ENCODE measurements around the gene SAG.
"Not testable (repeated sequence)": the region's sequence is repeated elsewhere in the genome, so short reads cannot be mapped to it uniquely, and the experiment has no call there.

SAG gene

DNA sequence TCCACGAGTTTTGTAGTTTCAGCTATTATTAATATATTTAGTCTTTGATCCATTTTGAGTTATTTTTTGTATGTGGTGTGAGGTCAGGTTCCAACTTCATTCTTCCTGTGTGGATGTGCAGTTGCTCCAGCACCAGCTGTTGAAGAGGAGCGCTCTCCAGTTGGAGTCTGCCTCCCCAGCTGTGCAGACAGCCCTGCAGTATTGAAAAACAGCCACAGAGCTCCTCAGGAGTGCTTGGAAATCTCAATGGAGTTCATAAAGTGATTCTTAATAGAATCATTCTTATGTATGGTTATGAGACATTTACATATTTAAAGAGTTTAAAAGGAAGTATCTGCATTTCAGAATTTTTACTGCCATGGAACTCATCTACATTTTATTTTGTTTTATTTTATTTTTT, 64.0 kb downstream of the SAG start:
- TF ChIP-seq, protein P1, sequence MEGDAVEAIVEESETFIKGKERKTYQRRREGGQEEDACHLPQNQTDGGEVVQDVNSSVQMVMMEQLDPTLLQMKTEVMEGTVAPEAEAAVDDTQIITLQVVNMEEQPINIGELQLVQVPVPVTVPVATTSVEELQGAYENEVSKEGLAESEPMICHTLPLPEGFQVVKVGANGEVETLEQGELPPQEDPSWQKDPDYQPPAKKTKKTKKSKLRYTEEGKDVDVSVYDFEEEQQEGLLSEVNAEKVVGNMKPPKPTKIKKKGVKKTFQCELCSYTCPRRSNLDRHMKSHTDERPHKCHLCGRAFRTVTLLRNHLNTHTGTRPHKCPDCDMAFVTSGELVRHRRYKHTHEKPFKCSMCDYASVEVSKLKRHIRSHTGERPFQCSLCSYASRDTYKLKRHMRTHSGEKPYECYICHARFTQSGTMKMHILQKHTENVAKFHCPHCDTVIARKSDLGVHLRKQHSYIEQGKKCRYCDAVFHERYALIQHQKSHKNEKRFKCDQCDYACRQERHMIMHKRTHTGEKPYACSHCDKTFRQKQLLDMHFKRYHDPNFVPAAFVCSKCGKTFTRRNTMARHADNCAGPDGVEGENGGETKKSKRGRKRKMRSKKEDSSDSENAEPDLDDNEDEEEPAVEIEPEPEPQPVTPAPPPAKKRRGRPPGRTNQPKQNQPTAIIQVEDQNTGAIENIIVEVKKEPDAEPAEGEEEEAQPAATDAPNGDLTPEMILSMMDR (conservative IDR thresholded peaks at IDR 0.05) = no peak
- H3K27ac ChIP-seq = no peak overlapping the region

DNA sequence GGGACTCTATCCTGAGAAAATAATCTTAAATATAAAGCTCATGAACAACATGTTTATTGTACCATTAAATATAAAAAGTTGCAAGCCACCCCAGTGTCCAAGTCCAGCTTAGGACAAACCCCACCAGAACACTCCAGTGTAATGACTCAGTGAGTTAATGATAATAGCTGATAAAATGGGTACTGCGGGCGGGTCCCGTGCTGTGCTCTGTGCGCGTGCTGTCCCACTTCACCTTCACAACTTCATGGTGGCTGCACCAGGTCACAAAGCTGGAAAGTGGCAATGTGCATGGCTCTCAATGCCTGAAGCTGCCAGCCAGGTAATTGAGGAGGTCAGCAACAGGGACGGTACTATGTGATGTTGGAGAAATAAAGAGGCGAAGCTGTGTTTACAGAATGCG, 65.2 kb downstream of the SAG start:
- TF ChIP-seq, protein P1 (conservative IDR thresholded peaks at IDR 0.05) = no peak
- H3K27ac ChIP-seq = no peak overlapping the region

DNA sequence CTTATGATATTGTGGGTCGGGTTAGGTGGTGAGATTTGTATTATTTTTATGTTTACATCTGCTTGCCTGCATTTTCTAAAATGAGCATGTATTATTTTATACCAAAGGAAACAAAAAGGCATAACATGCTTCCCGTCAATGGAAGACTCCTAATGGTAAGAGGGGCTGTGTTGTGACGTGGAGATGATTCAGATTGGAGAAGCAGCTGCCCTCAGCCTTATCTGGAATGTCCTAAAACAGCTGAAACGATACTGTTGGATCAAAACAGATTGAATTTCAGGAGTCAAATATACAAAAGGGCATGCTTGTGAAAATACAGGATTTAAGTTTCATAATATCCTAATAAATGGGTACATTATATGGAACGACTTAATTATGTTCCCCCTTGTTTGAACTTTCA, 65.7 kb downstream of the SAG start:
- no peak overlapping the region for H3K27ac ChIP-seq
- TF ChIP-seq, protein P1 (conservative IDR thresholded peaks at IDR 0.05) = no peak

DNA sequence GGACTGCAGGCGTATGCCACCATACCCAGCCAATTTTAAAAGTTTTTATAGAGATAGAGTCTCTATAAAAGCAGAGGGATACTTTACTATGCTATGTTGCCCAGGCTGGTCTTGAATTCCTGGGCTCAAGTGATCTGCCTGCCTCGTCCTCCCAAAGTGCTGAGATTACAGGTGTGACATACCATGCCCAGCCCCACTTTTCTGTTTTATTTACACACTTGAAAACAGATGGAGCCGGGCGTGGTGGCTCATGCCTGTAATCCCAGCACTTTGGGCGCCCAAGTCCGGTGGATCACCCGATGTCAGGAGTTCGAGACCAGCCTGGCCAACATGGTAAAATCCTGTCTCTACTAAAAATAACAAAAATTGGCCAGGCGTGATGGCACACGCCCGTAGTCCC, 67.2 kb downstream of the SAG start:
- not testable (repeated sequence) for H3K27ac ChIP-seq

DNA sequence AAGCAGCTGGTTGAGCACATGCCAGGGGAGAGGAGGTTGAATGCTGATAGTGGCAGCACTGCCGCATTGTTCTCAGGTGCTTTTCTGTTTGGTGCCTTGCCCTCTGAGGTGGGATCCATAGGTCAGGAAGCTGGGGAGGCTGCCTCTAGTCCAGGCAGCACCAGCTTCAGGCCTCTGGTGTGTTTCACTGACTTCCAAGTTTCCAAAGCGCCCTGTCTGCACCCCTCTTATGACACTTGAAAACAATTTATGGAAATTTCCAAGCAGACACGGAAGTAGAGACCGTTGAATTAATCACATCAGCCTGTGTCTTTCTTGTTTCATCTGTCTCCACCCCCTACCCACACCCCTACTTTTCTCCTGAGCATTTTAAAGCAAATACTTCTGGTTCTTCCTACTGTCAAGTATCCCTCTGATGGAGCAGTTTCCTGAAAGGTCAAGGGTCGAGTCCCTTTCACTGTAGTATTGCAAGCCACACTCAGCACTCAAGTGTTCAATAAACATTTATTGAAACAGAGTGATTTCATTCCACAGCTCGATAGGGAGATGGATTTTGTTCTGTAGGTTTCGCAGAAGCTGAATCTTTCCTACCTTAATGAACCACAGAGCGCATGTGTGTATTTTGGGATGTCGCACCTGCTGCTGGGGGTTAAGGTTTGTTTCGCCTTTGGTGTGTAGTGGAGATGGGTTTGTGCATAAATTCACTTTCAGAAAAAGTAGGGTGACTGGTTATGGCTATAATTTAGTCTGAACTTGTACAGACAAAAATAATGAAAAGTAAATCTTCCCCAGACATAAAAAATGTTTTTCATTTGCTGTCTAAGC, 68.1 kb downstream of the SAG start:
- H3K27ac ChIP-seq = no peak overlapping the region
- TF ChIP-seq, protein P1 (conservative IDR thresholded peaks at IDR 0.05) = no peak

DNA sequence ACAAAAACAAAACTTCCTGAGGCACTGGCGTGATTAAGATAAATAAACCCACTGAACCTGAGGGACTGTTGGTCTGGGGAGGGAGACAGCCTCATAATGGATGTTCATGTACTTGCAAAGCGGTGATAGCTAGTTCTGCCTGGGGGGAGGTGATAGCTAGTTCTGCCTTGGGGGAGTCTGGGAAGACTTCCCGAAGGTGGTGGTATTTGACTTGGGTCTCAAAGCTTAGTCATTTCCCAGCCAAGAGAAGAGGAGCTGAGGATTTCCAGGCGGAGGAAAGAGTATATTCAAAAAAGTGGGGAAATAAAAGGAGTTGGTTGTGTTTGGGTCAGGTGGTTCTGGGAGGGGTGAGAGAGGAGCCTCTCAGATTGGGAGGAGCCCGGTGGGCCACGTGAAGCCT, 71.4 kb downstream of the SAG start:
- TF ChIP-seq, protein P1 (conservative IDR thresholded peaks at IDR 0.05) = no peak
- no peak overlapping the region for H3K27ac ChIP-seq

DNA sequence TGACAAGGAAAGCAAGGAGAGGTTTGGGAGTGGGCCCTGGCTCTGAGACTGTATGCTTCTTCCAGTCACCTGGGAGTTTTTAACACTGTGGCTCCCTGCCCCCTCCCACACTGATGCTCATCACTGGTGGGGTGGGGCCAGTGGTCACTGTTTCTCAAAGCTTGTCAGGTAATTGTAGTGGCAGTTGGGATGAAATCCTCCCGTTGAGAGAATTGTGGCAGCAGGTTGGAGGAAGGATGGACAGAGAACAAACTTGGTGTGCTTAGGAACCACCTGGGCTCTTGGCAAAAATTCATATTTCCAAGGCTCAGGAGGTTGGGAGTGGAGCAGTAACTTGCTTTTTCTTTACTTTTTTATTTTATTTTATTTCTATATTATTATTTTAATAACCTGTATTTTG, 71.8 kb downstream of the SAG start:
- TF ChIP-seq, protein P1 (conservative IDR thresholded peaks at IDR 0.05) = no peak
- no peak overlapping the region for H3K27ac ChIP-seq

DNA sequence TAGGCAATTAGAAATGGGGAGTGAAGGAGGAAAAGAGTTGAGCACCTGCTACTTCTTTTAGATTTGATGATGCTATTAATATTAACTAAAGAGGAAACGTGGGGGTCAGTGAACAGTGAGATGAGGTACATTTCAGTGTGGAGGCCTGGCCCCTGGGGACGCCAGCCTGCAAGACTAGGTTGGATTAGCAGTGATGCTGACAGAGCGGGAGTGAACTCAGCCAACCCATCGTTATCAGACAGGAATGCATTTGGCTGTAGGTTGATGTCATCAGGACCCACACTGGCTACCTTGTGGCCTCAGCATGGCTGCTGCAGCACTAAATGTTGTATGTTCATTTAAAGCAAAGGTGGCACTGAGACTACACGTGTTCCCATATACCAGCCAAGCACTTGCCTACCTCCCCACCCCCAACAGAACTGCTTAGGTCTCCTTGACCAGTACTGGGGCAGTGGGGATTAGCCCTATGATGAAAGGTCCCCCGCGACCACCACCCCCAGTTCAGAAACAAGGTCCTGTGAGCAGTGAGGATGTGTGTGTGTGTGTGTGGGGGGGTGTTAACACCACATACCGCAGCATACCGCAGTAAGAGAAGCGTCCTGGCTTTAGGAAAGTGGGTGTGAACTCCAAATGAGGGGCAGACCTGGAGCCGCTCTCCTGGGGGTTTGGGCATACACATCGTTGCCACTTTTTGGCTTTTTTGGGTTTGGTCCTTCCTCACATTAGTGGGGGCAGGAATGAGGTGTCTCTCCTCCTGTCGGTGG, 72.7 kb downstream of the SAG start:
- TF ChIP-seq, protein P1 (conservative IDR thresholded peaks at IDR 0.05) = no peak
- H3K27ac ChIP-seq = peak overlapping the region; percentile 38; the same call in 1 of the 2 replicates

Data from VCaP (cell line).